ENCODE measurements around the gene STRADB.
"Not testable (repeated sequence)": the region's sequence is repeated elsewhere in the genome, so short reads cannot be mapped to it uniquely, and the experiment has no call there.

STRADB gene

GRCh38 chr2:201470821-201471731 is 19.5 kb downstream of the STRADB start:
- no peak for DNase-seq

DNA sequence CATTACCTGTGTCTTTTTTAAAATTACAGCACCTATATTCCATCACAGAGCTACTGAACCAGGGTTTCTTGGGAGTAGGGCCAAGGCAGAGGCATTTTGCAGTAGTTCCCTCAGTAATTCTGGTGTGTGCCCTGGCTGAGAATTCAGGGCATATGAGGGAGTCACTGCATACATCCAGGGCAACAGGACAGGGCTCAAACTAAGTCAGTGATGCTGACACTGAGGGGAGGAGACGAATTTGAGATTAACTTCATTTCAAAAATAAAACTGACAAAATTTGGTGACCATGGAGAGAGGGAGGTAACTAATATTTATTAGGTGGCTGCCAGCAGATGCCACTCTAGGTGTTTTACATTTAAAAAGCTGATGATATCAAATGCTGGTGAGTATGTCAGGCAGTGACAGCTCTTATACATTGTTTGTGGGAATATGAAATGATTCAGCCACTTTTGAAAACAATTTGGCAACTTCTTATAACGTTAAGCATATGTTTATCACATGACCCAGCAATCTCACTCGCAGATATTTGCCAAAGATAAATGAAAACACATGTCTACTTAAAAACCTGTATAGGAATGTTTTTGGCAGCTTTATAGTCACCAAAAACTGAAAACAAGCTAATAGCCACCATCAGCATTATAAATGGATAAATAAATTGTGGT is 20.3 kb downstream of the STRADB start:
- DNase-seq = no peak

DNA sequence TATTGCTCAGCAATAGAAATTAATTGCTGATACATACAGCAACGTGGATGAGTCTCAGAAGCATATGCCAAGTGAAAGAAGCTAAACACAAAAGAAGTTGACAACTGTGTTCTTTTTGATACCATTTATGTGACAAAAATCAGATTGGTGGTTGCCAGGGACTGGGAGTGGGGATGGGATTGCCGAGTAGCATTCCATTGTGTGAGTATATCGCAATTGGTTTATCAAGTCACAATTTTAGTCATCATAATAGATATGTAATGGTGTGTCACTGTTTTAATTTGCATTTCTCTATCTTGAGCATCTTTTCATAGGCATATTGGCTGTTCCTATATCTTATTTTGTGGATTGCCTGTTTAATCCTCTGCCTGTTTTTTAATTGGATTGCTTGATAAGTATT is 20.9 kb downstream of the STRADB start:
- no peak for DNase-seq

GRCh38 chr2:201482543-201482942 is 31.0 kb downstream of the STRADB start:
- DNase-seq = no peak

DNA sequence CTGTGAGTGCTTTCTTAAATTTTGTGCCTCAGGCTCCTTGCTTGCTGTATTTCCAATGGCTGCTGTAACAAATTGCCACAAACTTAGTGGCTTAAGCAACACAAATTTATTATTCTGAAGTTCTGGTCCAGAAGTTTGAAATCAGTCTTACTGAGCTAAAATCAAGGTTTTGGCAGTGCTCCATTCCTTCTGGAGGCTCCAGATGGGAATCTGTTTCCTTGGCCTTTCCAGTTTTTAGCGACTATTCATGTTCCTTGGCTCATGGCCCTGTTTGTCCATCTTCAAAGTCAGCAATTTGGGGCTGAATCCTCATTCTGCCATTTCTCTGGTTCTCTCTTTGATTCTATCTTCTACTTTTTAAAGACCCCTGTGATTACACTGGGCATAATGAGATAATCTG is 31.8 kb downstream of the STRADB start:
- no peak for DNase-seq

DNA sequence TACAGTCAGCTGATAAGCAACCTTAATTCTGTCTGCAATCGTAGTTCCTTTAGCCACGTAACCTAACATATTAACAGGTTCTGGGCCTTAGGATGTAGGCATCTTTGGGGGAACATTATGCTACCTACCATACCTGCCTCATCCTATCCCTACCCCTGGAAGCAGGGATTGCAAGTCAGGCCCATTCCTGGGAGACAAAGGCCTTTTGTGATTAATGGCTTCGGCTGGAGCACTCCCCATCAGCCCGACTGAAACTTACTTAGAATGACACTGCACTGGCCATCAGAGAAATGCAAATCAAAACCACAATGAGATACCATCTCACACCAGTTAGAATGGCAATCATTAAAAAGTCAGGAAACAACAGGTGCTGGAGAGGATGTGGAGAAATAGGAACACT is 32.2 kb downstream of the STRADB start:
- not testable (repeated sequence) for DNase-seq

- DNase-seq = no peak
Measured at GRCh38 chr2:201484805-201485204, 33.3 kb downstream of the STRADB start.

DNA sequence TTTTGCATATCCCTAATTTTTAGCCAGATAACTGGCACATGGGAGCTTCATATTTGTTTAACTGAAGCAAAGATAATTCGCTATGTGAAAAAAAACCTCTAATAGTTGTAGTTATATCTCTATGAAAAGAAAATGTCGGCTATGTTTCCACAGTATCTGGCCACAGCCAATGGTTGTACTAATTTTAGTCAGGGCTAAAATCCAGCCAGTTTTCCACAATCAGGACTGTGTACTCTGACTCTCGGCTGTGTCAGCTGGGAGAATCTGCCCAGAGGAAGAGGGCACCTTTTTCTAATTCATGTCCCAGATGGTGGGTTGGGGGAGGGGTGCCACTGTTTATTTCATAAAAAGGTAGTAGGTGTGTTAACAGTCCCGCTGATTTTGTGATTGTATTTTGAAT is 38.8 kb downstream of the STRADB start:
- DNase-seq = no peak

GRCh38 chr2:201496785-201497184 is 45.2 kb downstream of the STRADB start:
- no peak for DNase-seq

- no peak for DNase-seq
Measured at GRCh38 chr2:201500534-201500933, 49.0 kb downstream of the STRADB start.

- no peak for DNase-seq
Measured at GRCh38 chr2:201502713-201503112, 51.2 kb downstream of the STRADB start.

DNA sequence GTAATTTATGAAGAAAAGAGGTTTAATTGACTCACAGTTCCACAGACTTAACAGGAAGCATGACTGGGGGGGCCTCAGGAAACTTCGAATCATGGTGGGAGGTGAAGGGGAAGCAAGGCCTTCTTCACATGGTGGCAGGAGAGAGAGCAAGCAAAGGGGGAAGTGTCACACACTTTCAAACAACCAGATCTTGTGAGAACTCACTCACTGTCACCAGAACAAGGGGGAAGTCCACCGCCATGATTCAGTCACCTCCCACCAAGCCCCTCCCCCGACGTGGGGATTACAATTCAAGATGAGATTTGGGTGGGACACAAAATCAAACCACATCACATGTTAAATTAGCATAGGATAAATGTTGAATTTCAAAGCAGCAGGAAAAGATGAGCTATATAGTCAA is 56.2 kb downstream of the STRADB start:
- DNase-seq = no peak

DNA sequence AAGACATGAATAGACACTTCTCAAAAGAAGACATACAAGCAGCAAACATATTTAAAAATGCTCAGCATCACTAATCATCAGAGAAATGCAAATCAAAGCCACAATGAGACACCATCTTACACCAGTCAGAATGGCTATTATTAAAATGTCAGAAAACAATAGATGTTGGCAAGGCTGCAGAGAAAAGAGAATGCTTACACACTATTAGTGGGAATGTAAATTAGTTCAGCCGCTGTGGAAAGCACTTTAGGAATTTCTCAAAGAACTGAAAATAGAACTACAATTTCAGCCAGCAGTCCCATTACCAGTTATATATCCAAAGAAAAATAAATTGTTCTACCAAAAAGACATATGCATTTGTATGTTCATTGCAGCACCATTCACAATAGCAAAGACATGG is 61.7 kb downstream of the STRADB start:
- DNase-seq = no peak

DNA sequence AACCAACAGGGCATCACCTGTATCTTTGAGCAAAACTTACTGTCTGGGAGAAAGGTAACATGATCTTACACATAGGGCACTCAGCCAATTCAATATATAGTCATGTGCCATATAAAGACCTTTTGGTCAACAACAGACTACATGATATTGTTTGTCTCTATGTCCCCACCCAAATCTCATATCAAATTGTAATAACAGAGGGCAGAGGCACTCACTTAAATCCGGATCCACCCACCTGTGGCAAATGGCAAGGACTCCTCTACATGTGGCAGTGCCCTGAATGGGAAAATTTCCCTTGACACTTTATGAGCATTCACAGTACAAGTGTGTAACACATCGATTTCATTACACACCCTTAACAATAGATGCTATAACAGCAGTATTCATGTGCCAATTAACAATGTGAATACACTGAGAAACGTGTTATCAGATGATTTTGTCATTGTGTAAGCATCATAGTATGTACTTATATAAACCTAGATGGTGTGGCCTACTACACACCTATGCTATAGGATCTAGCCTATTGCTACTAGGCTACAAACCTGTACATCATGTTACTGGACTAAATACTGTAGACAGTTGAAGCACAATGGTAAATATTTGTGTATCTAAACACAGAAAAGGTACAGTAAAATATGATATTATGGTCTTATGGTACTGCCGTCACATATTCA is 64.2 kb downstream of the STRADB start:
- DNase-seq = no peak

DNA sequence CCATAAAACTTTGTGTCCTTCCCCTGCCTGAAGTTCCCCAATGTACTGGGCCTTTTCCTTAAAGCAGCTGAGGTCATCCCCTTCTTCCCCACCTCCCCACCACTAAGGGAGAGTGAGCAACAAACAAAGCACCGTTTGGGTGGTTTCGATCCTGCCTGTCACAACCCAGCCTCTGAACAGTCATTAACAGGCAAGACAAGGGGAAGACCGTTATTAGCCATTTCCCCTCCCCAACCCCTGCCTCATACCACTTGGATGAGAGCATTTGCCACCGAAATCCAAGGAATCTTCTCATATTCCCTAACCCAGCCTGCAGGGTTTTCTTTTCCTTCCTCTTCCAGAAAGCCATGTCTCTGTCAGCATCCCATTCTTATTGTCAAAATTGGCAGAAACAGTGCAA is 65.6 kb downstream of the STRADB start:
- DNase-seq = no peak

DNA sequence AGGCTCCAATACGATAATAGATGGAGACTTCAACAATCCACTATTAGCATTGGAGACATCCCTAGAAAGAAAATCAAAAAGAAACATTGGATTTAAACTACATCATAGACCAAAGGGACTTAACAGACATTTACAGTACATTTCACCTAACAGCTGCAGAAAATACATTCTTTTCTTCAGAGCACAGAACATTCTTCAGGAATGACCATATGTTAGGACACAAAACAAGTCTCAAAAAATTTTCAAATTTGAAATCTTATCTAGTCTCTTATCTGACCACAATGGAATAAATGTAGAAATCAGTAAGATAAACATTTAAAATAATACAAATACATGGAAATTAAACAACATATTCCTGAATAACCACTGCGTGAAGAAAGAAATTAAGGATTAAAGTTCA is 68.7 kb downstream of the STRADB start:
- no peak for DNase-seq

DNA sequence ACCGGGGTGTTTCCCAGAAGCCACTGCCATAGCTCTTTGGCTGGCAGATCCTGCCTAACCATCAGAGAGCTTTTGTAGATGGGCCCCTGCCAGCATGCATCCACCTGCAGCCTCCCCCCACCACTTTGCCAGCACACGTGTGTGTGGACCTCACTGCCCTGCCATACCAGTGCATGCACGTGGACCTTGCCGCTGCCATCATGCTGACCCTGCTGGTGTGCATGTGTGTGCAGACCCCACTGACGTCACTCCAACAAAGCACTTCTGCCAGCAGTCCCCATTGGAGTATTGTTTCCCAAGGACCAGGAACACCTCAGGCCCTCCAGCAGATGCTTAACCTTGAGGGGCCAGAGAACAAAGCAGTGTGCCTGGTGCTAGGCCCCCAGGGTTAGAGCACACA is 71.4 kb downstream of the STRADB start:
- no peak for DNase-seq

DNA sequence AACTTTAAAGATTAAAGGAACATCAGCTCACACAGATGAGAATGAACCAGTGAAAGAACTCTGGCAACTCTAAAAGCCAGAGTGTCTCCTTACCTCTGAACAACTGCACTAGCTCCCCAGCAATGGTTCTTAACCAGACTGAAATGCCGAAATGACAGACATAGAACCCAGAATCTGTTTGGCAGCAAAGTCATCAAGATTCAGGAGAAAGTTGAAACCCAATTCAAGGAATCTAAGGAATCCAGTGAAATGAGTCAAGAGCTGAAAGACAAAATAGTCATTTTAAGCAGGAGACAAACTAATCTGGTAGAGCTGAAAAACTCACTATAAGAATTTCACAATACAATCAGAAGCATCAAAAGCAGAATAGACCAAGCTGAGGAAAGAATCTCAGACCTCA is 72.0 kb downstream of the STRADB start:
- DNase-seq = no peak
